Keratinocyte (primary cell): ENCODE results near the gene CTH. TPM values are rescaled to one million over a fixed set of nuclear protein-coding genes. Genes with fewer than 3 reads are reported as not detected.

Experiments
- DNase-seq: peaks from one replicate; pipeline ENCODE4 v3.0.0-alpha.2; 2011; ENCODE audit warnings: low read depth, missing footprints, low spot score
- FAIRE-seq: peaks from 2 replicates; lab custom pipeline; 2011; peaks lifted over from hg19 to GRCh38; lab: Jason Lieb, UNC
- H2AFZ ChIP-seq: 2 replicates; pipeline ENCODE4 v1.6.0; 2012; ENCODE audit warnings: low read length, control low read depth, inconsistent platforms; ENCODE audit not compliant: control insufficient read depth
- H3K27ac ChIP-seq: 2 replicates; pipeline ENCODE4 v1.5.1; 2011; ENCODE audit warnings: low read length; ENCODE audit not compliant: control insufficient read depth, insufficient read depth
- H3K27me3 ChIP-seq: 3 replicates; pipeline ENCODE4 v1.6.0; 2011; ENCODE audit warnings: low read length; ENCODE audit not compliant: control insufficient read depth, insufficient read depth; ENCODE audit errors: extremely low read depth
- H3K36me3 ChIP-seq, 2 experiments: 2 replicates in 1 of 2; 3 replicates in 1 of 2; pipeline ENCODE4 v1.5.1; 2011; ENCODE audit warnings: low read length in 2 of 2, mild to moderate bottlenecking in 1 of 2; ENCODE audit not compliant: control insufficient read depth in 2 of 2, insufficient read depth in 2 of 2; ENCODE audit errors: extremely low read depth in 1 of 2
- H3K4me1 ChIP-seq: 3 replicates; pipeline ENCODE4 v1.5.1; 2011; ENCODE audit warnings: low read length; ENCODE audit not compliant: control insufficient read depth, insufficient read depth; ENCODE audit errors: extremely low read depth
- H3K4me2 ChIP-seq: 3 replicates; pipeline ENCODE4 v1.6.0; 2011; ENCODE audit warnings: low read depth, low read length; ENCODE audit not compliant: control insufficient read depth, insufficient read depth; ENCODE audit errors: extremely low read depth
- H3K4me3 ChIP-seq, 3 experiments: fragments of 200-600 bp in 1 of 3; sonication (generic) in 1 of 3; 2 replicates in 2 of 3; 3 replicates in 1 of 3; pipeline ENCODE4 v1.5.1; 2011 to 2016; ENCODE audit warnings: low read length in 3 of 3, mild to moderate bottlenecking in 3 of 3, control low read depth in 2 of 3, inconsistent platforms in 1 of 3, low read depth in 1 of 3, mixed read lengths in 1 of 3, mixed run types in 1 of 3, moderate library complexity in 1 of 3; ENCODE audit not compliant: control insufficient read depth in 2 of 3, insufficient read depth in 2 of 3; ENCODE audit errors: extremely low read depth in 1 of 3
- H3K79me2 ChIP-seq: 2 replicates; pipeline ENCODE4 v1.6.0; 2012; ENCODE audit warnings: low read length; ENCODE audit not compliant: control insufficient read depth, insufficient read depth
- H3K9ac ChIP-seq: 3 replicates; pipeline ENCODE4 v1.6.0; 2011; ENCODE audit warnings: low read length; ENCODE audit not compliant: control insufficient read depth, insufficient read depth; ENCODE audit errors: extremely low read depth
- H3K9me1 ChIP-seq: 3 replicates; pipeline ENCODE4 v1.6.0; 2011; ENCODE audit warnings: low read length; ENCODE audit not compliant: control insufficient read depth, insufficient read depth; ENCODE audit errors: extremely low read depth
- H3K9me3 ChIP-seq: 2 replicates; pipeline ENCODE4 v1.5.1; 2012; ENCODE audit warnings: low read depth, low read length; ENCODE audit not compliant: control insufficient read depth
- H4K20me1 ChIP-seq: 3 replicates; pipeline ENCODE4 v1.6.0; 2011; ENCODE audit warnings: low read length; ENCODE audit not compliant: control insufficient read depth, insufficient read depth; ENCODE audit errors: extremely low read depth
- EZH2 ChIP-seq: IDR thresholded peaks from one replicate; pipeline ENCODE4 v1.6.1; 2012; ENCODE audit warnings: inconsistent platforms, mild to moderate bottlenecking, low read length, moderate library complexity
- dilution Hi-C: fragments of 300-500 bp; cut with MboI; formaldehyde crosslinking; loops from one replicate; pipeline ENCODE4 v1.7.0; 2020; ENCODE audit warnings: low sequenced_read_pairs; ENCODE audit not compliant: extremely low pct_ligation_motif_present
- polyA plus RNA-seq, 5 experiments: library from polyadenylated mRNA; depleted of rRNA in 3 of 5; stranded (reverse) in 3 of 5; stranded (forward) in 1 of 5; unstranded in 1 of 5; fragments of >200 nt; gene quantifications; 1 replicate in 1 of 5; 2 replicates in 3 of 5; 3 replicates in 1 of 5; pipeline versions ENCODE4 v1.2.1 to v1.2.3, GENCODE V29; 2011 to 2012; ENCODE audit warnings: missing spikeins in 2 of 5, low read depth in 1 of 5, low replicate concordance in 1 of 5
- TF ChIP-seq, protein P1 (sequence below), 3 experiments: IDR thresholded peaks in 1 of 3; conservative IDR thresholded peaks in 1 of 3; optimal IDR thresholded peaks in 1 of 3; 2 replicates in 2 of 3; 3 replicates in 1 of 3; pipeline versions ENCODE3 to v1.5.1; 2011; ENCODE audit warnings: low read length in 3 of 3, mild to moderate bottlenecking in 3 of 3, moderate library complexity in 2 of 3, control low read depth in 1 of 3, inconsistent platforms in 1 of 3; ENCODE audit not compliant: insufficient read depth in 2 of 3; ENCODE audit errors: extremely low read depth in 1 of 3

CTH gene
- polyA plus RNA-seq, 1 donor (not counting 4 experiments of a cell fraction or from before 2014, with no cell fraction given) = 5.0 TPM

DNA sequence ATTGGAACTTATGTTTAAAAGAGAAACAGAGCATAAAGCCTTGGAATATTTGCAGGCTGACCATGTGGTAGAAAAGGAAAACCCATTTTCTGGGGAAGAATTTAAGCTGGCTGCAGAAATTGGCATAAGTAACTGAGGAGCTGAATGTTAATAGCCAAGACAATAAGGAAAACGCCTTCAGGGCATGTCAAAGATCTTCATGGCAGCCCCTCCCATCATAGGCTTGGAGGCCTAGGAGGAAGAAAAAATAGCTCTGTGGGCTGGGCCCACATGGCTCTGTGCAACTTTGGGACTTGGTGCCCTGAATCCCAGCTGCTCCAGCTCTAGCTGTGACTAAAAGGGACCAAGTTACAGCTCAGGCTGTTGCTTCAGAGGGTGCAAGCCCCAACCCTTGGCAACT lies 51.5 kb downstream of the CTH start:
- no peaks in the 10 kb centered on the region for H3K9me3 ChIP-seq
- no peak for TF ChIP-seq EZH2
- TF ChIP-seq, protein P1, sequence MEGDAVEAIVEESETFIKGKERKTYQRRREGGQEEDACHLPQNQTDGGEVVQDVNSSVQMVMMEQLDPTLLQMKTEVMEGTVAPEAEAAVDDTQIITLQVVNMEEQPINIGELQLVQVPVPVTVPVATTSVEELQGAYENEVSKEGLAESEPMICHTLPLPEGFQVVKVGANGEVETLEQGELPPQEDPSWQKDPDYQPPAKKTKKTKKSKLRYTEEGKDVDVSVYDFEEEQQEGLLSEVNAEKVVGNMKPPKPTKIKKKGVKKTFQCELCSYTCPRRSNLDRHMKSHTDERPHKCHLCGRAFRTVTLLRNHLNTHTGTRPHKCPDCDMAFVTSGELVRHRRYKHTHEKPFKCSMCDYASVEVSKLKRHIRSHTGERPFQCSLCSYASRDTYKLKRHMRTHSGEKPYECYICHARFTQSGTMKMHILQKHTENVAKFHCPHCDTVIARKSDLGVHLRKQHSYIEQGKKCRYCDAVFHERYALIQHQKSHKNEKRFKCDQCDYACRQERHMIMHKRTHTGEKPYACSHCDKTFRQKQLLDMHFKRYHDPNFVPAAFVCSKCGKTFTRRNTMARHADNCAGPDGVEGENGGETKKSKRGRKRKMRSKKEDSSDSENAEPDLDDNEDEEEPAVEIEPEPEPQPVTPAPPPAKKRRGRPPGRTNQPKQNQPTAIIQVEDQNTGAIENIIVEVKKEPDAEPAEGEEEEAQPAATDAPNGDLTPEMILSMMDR (optimal IDR thresholded peaks at IDR 0.05 in 1 of 3, IDR thresholded peaks at IDR 0.05 in 1 of 3, conservative IDR thresholded peaks at IDR 0.05 in 1 of 3; ENCODE audit: extremely low read depth in 1 of 3, insufficient read depth in 2 of 3, low read length in 3 of 3) = no peak
- no peak overlapping the region for H3K4me3 ChIP-seq
- H2AFZ ChIP-seq = no peak overlapping the region
- no peaks in the 10 kb centered on the region for H3K9me1 ChIP-seq
- FAIRE-seq (no peak), DNase-seq (no peak)
- dilution Hi-C loops = no loop called here
- no peak overlapping the region for H3K27ac ChIP-seq
- H3K9ac ChIP-seq = no peak overlapping the region
- H3K79me2 ChIP-seq = no peaks in the 10 kb centered on the region
- no peaks in the 10 kb centered on the region for H3K27me3 ChIP-seq
- H3K36me3 ChIP-seq = no peaks in the 10 kb centered on the region
- no peaks in the 10 kb centered on the region for H4K20me1 ChIP-seq
- H3K4me1 ChIP-seq = no peaks in the 10 kb centered on the region
- no peak overlapping the region for H3K4me2 ChIP-seq

DNA sequence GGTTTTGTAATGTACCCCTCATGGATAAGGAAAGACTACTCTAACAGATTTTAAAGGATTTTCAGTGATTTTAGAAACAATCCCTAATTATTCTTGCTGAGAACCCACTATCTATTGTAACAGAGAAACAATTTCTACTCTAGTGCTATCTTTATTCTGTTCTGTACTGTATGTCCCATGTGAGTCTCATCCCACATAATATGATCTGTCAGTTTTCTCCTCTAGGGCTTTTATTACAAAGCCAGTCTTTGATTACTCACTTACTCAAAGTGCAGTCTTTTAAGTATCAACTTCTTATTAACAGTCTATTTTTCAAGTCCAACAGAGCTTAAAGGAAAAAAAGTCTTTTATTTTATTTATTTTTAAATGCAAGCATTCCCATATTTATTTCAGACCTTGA lies 54.8 kb downstream of the CTH start:
- Histone ChIP-seq H3K27me3 (no peaks in the 10 kb centered on the region), H3K36me3 (no peaks in the 10 kb centered on the region), H3K79me2 (no peaks in the 10 kb centered on the region), H3K27ac (no peak overlapping the region), H3K9me1 (no peaks in the 10 kb centered on the region), H3K9ac (no peak overlapping the region), H3K9me3 (no peaks in the 10 kb centered on the region), H4K20me1 (no peaks in the 10 kb centered on the region), H2AFZ (no peak overlapping the region), H3K4me1 (no peaks in the 10 kb centered on the region), H3K4me2 (no peak overlapping the region), H3K4me3 (no peak overlapping the region)
- DNase-seq = no peak
- no peak for FAIRE-seq
- dilution Hi-C loops = no loop called here
- TF ChIP-seq, protein P1 (optimal IDR thresholded peaks at IDR 0.05 in 1 of 3, IDR thresholded peaks at IDR 0.05 in 1 of 3, conservative IDR thresholded peaks at IDR 0.05 in 1 of 3; ENCODE audit: extremely low read depth in 1 of 3, insufficient read depth in 2 of 3, low read length in 3 of 3) = no peak
- TF ChIP-seq EZH2 = no peak
